LNCAP (cell line): Measurements from ENCODE around the gene HOXD3.

Experiments used
- TF ChIP-seq, protein P1 (sequence below): fragments of 450-650 bp; IDR thresholded peaks from 2 replicates; pipeline ENCODE4 v1.5.1; 2017; ENCODE audit warnings: mild to moderate bottlenecking

The HOXD3 gene

DNA sequence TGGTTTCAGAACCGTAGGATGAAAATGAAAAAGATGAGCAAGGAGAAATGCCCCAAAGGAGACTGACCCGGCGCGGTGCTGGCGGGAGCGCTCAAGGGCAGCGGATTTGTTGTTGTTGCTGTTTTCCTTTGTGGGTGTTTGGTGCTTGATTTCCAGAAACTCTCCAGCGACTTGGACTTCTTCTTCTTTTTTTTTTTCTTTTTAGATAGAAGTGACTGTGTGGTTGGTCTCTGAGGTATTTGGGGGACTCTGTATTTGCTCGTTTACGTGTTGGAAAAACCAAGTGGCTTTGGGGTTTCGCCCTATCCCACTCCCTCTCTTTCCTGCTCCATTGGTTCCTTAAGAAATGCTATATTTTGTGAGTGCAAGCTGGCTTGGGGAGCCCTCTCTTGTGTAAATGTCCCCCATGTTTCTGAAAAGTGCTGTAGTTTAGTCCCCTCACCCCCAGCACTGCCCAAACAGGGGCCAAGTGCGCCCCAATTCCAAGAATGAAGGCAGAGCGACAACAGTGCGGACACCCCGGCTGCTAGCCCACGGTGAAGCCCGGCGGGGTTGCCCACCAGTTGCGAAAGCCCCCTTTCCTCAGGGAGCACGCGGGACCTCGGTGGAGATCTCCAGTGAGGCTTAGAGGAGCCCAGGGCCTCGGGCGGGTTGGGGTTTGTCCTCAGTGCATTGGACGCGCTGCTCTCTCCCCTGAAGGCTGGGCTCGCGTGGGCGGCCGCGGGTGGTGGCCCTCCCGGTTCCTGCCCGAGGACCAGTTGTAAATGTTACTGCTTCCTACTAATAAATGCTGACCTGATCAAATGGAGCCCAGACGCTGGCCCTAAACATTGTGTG, 32.8 kb upstream of the HOXD3 start:
- TF ChIP-seq, protein P1, sequence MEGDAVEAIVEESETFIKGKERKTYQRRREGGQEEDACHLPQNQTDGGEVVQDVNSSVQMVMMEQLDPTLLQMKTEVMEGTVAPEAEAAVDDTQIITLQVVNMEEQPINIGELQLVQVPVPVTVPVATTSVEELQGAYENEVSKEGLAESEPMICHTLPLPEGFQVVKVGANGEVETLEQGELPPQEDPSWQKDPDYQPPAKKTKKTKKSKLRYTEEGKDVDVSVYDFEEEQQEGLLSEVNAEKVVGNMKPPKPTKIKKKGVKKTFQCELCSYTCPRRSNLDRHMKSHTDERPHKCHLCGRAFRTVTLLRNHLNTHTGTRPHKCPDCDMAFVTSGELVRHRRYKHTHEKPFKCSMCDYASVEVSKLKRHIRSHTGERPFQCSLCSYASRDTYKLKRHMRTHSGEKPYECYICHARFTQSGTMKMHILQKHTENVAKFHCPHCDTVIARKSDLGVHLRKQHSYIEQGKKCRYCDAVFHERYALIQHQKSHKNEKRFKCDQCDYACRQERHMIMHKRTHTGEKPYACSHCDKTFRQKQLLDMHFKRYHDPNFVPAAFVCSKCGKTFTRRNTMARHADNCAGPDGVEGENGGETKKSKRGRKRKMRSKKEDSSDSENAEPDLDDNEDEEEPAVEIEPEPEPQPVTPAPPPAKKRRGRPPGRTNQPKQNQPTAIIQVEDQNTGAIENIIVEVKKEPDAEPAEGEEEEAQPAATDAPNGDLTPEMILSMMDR: no peak

DNA sequence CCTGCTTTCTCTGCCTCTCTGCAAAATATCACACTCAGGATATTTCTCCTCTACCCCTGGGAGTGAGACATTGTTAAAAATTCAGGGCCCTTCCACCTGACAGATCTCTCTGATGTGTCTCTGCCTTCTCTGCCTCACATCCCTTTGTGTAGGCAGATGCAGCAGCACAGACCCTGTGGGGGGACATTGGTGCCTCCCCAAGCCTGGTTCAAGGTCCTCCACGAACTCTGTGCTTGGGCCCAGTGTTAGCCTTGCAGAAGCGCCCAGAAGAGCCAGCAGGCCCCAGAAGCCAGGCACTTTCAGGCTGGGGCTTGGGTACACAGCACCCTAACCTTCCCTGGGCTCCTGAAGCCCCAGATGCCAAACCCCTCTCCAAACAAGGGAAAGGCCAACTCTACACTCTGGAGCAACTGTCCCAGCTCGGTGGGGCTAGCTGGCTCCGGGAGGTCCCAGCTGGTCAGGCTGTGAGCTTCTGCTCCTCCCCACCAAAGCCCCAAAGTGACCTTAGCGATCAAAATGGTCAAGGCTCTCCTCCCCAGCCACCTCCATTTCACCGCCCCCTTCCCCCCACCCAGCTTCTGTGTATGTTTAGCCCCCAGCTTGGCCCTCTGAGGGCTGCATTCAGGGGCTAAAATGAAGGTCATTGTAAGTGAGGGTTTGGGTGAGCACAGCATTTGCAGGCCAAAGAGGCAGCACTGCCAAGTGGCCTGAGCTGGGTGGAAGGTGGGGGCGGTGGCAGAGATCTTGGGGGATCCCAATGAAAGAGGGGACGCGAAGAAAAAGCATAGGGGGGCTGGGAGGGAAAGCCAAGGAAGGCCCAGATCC, 31.9 kb upstream of the HOXD3 start:
- TF ChIP-seq, protein P1: no peak

DNA sequence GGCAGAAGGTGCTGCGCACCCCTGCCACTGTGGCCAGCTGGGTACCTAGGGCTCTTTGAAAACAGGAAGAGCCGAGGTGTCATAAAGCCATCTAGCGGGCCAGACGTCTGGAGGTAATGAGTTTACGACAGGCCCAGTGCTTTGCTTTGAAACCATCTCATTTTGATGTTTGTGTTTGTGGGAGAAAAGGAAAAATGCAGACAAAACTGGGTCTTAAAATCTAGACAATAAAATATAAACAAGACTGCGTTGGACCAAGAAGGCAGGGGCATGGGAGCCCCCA, 31.4 kb upstream of the HOXD3 start:
- TF ChIP-seq, protein P1: no peak

DNA sequence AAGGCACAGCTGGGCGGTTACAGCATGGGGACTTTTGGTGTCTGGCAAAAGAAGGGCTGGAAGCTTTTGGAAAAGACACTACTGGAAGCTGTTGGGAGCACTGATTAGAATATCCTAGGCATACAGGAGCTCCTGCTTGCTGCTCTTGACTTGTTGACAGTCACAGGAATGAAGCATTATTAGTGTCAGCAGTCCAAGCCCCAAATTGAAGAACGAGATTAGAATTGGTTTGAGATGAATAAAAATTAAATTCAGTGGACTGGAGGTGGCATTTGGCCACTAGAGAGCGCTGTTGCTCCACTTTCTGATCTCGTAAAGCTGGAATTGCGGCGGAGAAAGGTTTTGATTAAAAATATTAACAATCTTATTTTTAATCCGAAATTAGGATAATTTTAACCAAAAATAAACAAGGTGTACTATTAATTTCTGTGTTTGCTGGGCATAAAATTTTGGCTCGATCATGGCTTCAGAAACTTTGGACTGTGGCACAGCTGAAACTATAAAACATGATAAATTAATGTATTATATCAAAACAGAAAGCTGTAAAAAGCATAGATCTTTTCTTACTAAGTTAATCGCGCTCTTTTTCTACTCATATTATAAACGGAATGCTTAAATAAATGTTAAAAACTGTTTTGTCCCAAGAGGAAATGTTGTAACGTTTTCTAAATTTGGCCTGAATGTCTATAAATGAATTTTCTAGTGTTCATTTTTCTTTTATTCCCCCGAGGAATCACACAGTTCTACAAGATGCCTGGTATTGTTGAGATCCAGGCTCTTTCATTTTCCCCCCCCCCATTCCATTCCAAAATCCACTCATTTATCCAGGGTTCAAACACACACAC, 30.0 kb upstream of the HOXD3 start:
- TF ChIP-seq, protein P1: peak; percentile 76

GRCh38 chr2:176127774-176128072, 29.4 kb upstream of the HOXD3 start:
- TF ChIP-seq, protein P1: no peak

- TF ChIP-seq, protein P1: no peak
Measured at GRCh38 chr2:176128172-176128981, 28.7 kb upstream of the HOXD3 start.
